Retina (tissue), 1 donor: ENCODE data around the gene PFAS.
"Not testable (repeated sequence)": the region's sequence is repeated elsewhere in the genome, so short reads cannot be mapped to it uniquely, and the experiment has no call there.

Experiments
- DNase-seq: peaks from one replicate; pipeline ENCODE4 v3.0.0-alpha.2; 2016

PFAS gene, protein sequence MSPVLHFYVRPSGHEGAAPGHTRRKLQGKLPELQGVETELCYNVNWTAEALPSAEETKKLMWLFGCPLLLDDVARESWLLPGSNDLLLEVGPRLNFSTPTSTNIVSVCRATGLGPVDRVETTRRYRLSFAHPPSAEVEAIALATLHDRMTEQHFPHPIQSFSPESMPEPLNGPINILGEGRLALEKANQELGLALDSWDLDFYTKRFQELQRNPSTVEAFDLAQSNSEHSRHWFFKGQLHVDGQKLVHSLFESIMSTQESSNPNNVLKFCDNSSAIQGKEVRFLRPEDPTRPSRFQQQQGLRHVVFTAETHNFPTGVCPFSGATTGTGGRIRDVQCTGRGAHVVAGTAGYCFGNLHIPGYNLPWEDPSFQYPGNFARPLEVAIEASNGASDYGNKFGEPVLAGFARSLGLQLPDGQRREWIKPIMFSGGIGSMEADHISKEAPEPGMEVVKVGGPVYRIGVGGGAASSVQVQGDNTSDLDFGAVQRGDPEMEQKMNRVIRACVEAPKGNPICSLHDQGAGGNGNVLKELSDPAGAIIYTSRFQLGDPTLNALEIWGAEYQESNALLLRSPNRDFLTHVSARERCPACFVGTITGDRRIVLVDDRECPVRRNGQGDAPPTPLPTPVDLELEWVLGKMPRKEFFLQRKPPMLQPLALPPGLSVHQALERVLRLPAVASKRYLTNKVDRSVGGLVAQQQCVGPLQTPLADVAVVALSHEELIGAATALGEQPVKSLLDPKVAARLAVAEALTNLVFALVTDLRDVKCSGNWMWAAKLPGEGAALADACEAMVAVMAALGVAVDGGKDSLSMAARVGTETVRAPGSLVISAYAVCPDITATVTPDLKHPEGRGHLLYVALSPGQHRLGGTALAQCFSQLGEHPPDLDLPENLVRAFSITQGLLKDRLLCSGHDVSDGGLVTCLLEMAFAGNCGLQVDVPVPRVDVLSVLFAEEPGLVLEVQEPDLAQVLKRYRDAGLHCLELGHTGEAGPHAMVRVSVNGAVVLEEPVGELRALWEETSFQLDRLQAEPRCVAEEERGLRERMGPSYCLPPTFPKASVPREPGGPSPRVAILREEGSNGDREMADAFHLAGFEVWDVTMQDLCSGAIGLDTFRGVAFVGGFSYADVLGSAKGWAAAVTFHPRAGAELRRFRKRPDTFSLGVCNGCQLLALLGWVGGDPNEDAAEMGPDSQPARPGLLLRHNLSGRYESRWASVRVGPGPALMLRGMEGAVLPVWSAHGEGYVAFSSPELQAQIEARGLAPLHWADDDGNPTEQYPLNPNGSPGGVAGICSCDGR (N-terminal part only)

DNA sequence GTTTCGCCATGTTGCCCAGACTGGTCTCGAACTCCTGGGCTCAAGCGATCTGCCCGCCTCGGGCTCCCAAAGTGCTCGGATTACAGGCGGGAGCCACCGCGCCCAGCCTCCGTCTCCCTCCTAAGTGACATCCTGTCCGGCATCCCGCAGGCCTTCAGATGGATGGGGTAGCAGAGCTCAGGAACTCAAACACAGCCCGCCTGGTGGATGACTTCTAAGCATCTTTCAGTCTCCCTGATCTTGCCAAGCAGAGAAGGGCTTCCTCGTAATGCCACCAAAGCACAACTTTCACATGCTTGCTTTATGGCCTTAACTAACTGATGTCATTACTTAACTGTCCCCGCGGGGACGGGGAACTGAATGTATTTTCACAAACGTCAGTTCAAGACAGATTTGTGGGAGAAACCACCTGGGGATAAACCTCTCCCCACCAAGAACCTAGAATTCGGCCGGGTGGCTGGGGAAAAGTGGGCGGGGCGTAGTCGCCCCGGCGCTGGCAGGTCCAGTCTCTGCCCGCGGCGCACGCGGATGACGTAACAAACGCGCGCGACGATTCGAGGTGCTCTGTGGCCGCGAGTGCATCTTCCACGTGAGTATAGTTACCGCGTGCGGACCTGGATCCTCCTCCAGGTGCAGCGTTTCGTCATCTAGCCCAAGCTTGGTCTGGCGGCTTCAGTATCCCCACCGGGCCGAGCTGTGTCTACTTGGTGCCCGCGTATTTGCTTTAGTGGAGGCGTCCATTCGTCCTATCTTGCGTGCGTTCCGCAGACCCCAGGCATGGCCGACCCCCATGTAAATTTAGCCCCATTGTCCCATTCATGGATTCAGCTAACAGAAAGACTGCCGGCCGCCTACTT lies at the start of gene PFAS:
PFAS (plus strand) TSS at position 539 of the 857 bp plus-strand sequence. CDS start 4,649 bp downstream, outside the sequence.
- DNase-seq = peak; percentile 97

DNA sequence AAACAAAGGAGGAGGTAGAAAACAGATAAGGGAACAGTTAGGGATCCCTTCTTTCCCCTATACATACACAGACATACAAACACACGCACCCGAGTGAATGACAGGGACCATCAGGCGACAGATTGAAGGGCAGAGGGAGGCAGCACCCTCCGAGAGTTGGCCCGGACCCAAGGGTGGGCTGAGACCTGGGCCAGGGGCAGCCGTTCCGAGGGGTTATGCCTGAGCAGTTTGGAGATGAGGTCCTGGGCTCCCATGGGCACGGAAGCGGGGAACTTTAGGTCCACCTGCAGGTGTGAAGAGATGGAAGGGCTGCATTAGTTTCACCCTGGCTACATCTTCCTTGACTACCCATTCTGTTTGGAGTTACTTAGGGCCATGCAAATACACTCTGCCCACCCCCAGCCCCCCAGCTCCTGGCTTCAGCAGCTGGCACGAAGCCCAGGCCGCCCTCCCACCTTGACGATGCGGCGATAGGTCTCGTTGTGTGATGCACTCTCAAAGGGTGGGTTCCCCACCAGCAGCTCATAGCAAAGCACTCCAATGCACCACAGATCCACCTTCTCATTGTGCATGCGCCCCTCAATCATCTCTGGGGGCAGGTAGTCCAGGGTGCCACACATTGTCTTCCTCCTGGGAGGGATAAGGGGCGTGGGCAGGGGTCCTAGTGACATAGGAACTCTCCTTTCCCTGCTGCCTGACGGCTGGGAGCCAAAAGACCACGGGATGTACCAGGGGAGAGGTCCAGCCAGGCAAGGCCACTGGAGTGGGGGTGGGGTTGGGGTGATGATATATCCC lies 44.1 kb upstream of the PFAS start:
- no peak for DNase-seq

DNA sequence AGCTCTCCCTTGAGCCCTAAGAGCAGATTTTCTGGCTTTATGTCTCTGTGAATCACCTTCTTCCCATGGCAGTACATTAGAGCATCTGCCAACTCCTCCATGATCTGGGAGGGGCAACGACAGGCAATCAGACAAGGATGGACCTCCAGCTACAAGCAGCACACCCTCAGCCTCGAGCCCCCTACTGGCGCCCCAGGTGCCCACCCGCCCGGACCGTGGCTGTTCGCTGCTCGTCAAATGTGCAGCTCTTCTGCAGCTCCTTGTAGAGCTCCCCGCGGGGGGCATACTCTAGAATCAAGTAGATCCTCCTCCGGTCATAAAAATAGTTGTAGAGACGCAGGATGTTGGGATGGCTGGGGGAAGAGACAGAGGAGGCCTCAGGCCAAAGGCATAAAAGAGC lies 42.6 kb upstream of the PFAS start:
- DNase-seq = no peak

DNA sequence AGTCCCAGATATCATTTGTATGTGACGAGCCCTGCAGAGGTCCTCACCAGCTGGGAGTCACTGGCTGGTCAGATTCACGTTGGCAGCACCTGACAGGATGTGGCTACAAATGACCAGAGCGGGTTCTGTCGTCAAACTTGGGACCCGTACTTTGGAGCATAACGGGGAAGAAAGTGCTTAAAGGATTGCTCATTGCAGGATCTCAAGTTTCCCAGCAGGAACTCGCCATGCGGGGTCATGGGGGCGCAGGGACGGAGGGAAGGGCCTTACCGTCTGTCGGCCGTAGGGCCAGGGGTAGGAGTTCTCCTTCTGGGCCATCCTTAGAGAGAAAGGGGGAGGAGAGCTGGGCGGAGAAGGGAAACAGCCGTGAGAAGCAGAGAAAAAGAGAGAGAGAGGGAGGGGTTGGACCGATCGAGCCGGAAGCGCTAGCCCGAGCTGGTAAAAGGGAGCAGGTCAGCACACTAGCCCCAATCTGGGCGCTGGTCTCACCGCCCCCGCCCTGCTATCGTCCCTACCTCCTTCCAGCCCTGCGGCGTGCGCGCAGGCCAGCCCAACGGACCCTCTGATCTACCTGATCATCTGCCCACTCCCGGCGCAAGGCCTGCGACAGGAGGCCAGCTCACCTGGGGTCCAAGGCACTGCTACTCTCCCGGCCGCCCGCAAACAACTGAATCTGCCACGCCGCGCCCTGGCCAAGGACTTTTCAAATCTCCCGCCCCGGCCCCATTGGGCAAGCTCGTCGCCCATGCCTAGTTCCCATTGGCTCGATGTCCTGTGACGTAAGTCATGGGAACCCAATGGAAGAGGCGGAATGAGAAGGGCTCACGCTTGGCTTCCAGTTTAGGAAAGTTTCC lies 39.0 kb upstream of the PFAS start, which contains the start of gene AURKB:
AURKB (minus strand) TSS at position 669 of the 854 bp plus-strand sequence; CDS start at position 318, 351 bp downstream.
- peak; percentile 94 for DNase-seq

DNA sequence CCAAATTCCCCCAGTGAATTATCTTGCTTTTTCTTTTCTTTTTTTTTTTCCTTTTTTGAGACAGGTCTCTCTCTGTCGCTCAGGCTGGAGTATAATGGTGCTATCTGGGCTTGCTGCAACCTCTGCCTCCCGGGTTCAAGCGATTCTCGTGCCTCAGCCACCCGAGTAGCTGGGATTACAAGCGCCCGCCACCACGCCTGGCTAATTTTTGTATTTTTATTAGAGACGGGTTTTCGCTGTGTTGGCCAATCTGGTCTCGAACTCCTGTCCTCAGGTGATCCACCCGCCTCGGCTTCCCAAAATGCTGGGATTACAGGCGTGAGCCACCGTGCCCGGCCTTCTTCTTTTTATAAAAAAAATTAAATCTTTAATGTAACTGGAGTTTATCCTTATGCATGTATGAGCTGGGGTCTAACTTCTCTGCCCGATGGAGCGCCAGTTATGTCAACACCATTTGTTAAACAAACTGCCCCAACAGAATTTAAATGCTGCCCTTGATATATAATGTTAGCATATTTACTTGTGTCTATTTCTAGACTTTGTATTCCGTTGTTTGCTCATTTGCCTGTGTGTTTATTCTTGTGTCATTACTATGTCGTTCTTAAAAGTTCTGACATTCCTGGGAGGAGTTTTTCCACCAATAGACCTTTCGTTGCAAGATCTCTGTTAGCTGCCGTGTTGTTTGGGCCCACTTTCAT lies 38.2 kb upstream of the PFAS start:
- no peak for DNase-seq

DNA sequence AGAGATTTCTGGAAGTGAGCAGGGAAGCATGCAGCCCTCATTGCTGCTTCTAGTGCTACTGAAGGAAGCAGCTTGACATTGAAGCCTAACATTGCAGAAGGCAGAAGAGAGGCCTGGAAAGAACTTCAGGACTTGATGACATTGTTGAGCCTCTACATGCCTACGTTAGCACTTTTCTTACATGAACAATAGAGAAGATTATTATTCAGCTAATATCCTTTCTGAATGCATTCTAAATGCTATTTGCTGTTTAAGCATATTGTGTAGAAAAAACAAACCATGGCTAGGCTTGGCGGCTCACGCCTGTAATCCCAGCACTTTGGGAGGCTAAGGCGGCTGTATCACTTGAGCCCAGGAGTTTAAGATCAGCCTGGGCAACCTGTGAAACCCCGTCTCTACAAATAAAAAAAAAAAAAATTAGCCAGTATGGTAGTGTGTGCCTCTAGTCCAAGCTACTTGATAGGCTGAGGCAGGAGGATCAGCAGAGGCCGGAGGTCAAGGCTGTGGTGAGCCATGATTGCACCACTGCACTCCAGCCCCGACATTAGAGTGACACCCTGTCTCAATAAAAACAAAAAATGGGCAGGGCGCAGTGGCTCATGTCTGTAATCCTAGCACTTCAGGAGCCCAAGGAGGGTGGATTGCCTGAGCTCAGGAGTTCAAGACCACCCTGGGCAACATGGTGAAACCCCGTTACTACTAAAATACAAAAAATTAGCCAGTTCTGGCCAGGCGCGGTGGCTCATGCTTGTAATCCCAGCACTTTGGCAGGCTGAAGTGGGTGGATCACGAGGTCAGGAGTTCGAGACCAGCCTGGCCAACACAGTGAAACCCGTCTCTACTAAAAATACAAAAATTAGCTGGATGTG lies 36.5 kb upstream of the PFAS start:
- no peak for DNase-seq

DNA sequence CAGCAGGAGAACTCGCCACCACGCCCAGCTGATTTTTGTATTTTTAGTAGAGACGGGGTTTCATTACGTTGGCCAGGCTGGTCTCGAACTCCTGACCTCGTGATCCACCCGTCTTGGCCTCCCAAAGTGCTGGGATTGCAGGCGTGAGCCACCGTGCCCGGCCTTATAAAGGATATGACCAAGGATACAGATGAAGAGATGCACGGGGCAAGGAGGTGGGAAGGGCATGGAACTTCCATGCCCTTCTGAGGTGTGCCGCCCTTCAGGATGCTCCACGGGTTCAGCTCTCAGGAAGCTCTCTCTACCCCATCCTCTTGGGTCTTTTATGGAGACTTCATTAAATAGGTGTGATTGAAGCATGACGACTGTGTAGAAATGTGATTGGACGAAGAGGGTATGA lies 35.1 kb upstream of the PFAS start:
- not testable (repeated sequence) for DNase-seq

DNA sequence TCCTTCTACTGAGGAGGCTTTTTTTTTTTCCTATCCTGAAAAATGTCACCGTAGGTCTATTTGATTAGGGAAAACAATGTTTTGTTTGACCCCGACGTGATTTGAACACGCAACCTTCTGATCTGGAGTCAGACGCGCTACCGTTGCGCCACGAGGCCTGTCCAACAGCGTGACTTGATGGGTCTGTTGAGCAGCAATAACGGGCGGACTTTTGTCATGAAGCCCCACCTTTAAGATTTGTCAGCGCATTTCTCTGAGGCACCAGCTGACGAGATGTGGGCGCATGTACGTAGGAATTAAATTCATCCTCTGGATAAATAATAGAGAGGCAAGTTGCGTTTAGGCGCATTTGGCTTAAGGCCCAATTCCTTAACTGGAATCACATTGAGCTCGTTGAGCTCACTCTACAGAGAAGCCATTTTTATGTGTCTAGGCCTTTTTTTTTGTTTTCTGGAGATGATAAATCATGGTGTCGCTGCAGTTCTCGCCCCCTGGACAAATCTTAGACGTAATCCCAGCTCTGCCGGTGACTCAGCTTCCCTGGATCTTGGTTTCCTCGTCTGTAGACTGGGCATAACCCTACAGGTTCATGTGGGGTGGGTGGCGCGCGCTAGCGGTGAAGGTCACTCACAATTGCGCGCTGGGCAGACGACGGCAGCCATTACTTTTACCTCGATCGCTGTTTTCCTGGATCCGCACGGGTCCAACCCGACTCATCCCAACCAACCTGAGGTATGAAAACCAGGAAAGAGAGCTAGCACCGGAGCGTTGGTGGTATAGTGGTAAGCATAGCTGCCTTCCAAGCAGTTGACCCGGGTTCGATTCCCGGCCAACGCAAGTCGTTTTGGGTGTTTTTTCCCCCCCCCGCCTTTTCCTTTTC lies 28.1 kb upstream of the PFAS start:
- peak; percentile 98 for DNase-seq

DNA sequence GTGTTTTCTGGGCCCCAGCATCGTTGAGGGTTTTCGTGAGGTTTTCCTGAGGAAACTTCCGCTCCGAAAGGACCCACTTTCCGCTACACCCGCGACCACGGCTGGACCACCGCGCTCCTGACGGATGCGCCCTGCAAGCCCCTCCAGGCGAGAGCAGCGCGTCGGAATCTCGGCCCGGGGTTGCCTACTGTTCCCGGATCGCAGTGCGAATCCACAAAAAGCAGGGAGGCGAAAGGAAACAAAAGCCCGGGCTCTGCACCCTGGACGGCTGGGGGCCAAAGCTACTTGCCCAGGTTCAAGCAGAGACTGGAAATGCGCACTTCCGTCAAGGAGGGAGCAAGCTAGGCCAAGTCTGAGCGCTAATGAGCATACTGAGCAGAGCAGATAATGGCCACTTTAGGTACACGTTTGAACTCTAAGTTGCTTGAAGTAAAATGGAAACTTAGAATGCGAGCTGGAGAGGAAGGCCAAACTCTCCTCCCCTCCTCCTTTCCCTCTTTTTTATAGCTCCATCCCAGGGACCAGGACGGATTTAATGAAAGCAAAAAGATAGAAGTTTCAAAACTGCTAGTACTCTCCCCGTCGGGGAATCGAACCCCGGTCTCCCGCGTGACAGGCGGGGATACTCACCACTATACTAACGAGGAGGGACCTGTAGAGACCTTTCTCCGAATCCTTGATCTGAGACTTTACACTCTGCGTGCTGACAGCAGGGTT lies 27.3 kb upstream of the PFAS start:
- peak; percentile 96 for DNase-seq

DNA sequence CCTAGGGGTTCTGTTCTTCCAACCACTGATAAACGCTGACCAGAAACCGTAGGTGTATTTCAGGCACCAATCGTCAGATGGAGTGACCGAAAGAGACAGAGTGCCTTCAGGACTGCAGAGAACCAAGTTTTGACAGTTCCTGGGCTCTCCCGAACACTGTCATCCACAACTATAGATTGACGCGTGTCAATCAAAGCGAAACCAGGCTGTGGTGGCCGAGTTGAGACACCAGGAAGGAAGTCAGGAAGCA lies 26.8 kb upstream of the PFAS start:
- no peak for DNase-seq

DNA sequence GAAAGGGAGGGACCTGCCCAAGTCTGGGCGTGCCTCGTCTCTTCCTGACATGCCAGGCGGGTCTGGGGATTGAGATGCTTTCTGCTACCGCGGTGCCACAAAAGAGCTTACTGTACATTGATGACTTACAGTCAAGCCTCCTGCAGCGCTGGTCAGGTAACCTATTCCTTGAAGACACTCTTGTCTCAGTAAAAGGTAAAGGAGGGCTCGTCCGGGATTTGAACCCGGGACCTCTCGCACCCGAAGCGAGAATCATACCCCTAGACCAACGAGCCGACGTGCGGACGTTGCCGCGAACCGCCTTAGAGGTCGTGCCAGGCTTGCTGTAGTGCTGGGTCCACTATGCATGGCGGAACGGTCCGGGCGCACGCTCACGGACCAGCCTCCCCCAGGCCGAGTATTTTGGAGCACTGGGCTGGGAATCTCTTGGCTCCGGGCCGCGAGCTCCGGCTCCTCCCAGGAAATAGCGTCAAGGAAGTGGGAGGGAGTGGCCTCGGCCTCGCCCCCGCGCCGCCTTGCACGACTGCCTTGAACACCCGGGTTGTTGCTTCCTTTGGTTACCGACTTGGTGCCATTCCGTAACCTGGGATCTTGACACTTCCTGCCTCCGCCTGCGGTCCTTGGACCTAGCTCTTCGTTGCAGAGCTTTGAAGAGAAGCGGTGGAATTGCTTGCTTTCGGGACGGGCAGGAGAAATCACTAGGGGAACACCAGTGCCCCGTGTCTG lies 26.3 kb upstream of the PFAS start:
- peak; percentile 96 for DNase-seq

DNA sequence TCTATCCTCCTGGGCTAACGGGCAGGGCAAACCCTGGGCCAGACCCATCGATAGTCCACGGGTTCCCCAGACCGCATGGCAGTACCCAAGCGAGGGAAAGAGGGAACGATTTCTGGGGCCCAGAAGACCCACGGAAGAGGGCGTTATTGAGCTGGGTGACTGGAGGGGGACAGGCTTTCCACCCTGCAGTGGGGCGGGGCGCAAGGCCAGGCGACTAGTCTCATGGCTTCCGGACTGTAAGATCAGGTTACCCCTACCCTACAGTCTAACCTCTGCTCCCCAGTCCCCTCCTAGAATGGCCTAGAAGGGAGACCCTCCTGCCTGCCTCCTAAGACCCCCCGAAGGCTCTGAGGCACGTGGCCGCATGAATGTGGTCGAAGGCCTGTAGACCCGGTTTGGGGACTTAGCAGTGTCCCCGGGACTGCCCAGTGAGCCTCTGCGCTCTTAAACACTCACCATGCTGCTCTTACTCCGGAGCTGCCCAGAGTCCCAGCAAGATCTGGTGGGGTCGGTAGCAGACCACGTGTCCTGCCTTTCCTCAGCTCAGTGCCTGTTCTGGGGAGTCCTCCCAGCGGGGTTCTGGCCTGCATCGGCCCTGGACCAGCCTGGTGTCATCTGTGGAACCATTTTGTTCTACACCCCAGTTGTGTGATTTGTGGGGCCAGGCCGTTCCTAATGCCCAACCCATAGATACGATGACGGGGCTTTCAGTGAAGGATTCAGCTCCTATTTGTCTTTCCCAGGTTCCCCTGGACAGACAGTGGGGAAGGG lies 25.5 kb upstream of the PFAS start:
- no peak for DNase-seq

DNA sequence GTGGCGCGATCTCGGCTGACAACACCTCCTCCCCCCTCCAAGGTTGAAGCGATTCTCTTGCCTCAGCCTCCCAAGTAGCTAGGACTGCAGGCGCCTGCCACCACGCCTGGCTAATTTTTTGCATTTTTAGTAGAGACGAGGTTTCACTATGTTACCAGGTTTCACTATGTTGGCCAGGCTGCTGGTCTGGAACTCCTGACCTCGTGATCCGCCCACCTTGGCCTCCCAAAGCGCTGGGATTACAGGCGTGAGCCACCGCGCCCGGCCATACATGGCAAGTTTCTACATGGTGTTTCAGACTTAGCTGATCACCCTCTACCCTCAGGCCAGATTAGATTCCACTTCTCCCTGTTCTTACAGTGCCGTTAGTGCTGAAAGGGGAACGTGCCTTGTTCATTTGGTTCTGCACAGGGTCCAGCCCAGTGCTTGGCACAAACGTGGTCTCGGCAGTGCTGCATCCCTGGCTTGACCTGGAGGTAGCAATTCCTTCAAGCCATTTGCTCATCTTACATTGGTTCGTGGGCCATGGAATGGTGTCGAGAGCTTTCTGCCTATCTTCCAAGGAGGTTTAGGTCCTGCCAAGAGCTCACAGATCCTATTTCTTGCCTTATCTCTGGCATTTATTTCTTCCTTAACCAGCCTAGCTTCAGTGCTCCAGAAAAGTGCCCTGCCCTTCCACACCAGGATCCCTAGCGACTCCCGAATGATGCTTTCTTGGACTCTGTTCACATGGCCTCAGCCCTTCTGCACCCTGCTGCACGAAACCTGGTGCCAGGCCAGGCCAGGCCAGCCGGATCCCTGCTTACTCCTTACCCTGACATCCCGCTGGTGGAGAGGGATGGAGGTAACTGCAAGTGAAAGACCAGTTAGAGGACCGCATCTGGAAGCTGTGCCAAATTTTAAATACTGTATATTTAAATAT lies 23.9 kb upstream of the PFAS start:
- no peak for DNase-seq
